Activated effector memory CD4-positive, alpha-beta T cell treated with anti-CD3 and anti-CD28 coated beads, Interleukin-2, amount 50 U/mL, for 16 hours (primary cell): ENCODE measurements around the gene SPIRE2.
A peak's percentile ranks its signal among the peaks of the same experiment; 100 is the strongest.
"Not testable (repeated sequence)": the region's sequence is repeated elsewhere in the genome, so short reads cannot be mapped to it uniquely, and the experiment has no call there.

Source experiments
- DNase-seq: peaks from one replicate; pipeline ENCODE4 v3.0.0-alpha.2; 2020

The SPIRE2 gene

DNA sequence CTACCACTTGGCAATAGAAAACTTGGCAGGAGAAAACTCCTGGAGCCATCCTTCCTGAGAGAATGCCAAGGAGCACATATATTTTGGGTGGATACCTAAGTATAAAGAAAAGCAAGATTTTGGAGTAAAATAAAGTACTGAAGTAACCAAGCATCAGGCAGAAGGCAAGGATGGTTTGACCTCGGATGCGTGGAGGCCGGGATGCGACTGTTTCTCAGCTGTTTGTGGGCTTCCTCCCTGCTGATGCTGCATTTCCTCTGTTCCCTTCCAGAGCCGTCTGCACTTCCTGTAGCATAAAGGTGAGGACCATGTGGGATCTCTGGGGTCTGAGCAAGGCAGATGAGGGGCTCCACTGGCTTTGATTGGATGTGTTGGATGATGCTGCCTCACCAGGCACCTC, 39.6 kb downstream of the SPIRE2 start:
- DNase-seq = no peak

DNA sequence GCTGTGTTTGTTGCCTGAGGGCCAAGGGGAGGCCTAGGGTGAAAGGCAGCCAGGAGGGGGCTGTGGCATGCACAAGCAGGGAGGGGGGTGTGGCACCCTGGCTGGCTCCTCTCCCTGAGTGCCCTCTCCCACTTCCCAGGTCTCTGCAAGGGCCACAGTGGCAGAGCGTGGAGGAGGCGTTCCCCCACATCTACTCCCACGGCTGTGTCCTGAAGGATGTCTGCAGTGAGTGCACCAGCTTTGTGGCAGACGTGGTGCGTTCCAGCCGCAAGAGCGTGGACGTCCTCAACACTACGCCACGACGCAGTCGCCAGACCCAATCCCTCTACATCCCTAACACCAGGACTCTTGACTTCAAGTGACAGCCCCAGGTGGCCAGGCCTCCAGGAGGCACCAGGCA, 41.6 kb downstream of the SPIRE2 start:
- DNase-seq = no peak

DNA sequence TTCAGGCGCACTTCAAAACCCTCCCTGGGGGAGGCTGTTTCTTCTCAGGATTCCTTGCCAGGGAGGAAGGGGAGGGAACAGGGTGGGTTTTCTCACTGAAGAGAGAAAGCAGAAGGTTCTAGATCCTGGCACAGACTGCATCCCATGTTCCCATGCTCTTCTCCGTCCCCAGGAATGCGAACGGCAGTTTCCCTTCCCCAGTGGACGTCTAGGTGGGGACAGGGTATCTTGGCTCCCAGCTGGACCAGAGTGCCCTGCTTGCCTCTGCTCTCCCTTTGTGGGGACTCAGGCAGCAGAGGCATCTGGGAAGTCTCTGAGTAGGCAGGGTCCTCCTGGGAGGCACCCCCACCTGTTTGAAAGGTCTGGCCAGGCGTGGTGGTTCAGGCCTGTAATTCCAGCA, 42.2 kb downstream of the SPIRE2 start:
- no peak for DNase-seq

DNA sequence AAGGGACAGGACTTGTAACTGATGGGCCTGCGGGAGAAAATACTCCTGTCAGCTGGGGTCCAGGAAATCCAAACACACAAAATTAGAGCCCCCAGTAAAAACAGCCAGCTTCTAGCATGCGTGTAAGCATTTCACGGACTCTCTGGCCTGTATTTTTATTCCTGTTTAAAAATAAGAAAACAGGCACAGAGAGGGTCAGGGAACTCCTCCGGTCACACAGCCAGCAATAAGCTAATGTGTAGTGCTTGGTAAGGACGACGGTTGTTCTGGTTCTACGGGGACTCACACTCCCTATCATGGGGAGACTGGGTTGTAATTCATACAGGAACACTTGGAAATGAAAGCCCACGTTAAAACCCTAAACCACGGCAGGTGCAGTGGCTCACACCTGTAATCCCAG, 43.6 kb downstream of the SPIRE2 start:
- DNase-seq = no peak

- peak; percentile 94 for DNase-seq
Observed at GRCh38 chr16:89873109-89873971, 45.1 kb downstream of the SPIRE2 start, which contains the start of gene TCF25. Gene TCF25 (plus strand): TSS chr16:89873592. CDS start chr16:89873668, 76 bp downstream.

GRCh38 chr16:89873972-89874689, 45.9 kb downstream of the SPIRE2 start:
- peak; percentile 98 for DNase-seq

- DNase-seq = not testable (repeated sequence)
Observed at GRCh38 chr16:89879123-89879522, 50.8 kb downstream of the SPIRE2 start.

GRCh38 chr16:89880477-89881367, 52.4 kb downstream of the SPIRE2 start:
- no peak for DNase-seq

- DNase-seq = no peak
Observed at GRCh38 chr16:89881368-89881730, 53.1 kb downstream of the SPIRE2 start.

DNA sequence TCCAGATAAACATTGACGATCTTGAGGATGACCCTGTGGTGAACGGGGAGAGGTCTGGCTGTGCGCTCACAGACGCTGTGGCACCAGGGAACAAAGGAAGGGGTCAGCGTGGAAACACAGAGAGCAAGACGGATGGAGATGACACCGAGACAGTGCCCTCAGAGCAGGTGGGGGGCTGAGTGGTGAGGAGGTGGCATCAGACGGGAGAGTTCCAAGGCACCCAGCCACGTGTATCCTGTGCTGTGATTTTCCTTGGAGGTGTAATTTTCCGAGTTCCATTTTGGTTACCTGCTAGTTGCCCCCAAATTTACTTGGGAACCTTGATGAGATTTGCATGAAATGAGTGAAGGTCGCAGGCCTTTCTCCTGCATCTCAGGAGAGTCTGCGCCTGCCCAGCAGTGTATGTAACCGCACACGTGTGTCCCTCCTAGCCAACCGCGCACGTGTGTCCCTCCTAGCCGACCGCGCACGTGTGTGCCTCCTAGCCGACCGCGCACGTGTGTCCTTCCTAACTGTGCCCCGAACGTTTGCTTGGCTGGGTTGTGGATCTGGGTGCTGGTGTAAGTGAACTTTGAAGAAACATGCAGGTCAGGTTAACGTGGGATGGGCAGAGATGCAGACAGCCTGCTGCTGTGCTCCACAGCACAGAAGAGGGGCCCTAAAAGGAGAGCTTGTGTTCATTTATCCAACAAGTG, 55.2 kb downstream of the SPIRE2 start:
- no peak for DNase-seq

- DNase-seq = no peak
Observed at GRCh38 chr16:89884041-89884421, 55.8 kb downstream of the SPIRE2 start.

GRCh38 chr16:89887243-89887642, 59.0 kb downstream of the SPIRE2 start:
- DNase-seq = no peak

DNA sequence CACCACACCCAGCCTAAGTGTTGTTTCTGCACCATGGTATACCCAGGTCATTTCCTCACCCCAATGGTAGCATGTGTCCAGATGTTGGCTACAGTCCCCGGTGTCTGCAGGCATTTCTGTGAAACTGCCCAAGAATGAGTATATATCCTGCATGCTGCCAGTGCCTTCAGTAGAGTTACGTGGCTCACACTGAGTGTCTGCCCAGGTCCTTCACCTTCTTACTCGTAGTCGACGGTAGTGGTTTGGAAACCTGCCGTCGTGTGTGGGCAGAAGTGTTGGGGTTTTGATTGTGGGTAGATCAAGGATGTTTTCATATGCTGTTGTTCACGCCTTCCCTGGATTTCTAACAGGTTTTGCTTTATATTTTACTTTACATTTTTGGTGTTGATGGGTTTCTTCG, 61.9 kb downstream of the SPIRE2 start:
- DNase-seq = no peak

DNA sequence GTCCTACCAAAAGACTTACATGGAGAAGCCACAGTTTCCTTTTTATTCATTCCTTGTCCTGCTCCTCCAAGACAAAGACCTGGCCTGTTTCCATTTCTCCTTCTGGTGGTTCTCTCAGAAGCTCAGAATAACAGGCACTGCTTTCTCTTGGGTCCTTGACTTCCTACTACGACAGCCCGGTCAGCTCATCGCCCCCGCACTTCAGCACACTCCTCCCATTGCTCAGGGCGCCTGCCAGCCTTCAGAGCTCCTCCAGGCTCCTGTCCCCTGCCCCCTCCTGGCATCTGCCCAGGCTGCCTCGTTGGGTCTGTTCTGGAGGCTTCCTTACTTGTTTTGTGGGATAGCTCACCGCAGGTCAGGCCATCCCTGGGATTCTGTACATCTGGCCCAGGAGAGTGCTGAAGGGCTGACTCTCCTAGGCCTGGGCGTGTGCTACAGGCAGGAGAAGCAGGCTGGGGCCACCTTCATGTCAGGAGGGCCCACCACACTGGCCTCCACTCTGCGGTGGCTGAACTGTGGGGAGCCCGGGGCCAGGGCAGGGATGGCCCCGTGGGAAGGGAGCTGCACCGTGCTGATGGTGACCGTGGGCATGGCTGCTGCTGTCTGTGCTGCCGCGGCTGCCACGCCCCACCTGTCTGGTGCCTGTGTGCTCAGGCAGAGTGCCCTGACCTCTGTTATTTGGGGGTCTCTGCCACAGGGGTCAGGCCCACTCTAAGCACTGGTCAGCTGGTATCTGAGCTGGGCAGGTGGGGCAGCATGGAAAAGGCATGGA, 62.8 kb downstream of the SPIRE2 start:
- no peak for DNase-seq

DNA sequence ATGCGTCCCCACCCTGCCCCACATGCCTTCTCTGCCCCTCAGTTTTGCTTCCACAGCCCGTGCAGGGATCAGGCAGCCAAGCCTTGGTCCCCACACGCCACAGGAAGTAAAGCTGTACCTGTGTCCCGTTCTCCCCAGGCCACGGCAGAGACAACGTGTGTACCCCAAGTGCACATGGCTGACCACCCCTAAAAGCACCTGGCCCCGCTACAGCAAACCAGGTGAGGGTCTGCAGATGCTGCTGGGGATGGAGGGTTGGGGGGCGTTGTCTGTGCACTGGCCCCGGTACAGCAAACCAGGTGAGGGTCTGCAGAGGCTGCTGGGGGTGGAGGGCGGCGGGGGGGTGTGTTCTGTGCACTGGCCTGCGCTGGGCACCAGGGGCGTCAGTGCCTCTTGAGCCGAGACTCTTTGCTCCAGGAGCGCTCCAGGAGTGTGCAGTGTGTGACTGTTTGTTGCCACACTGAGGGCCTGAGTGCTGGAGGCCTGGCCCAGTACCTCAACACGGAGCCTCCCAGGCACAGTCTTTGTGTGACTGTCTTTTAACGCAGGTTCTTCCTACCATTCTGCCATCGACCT, 63.9 kb downstream of the SPIRE2 start:
- DNase-seq = no peak

DNA sequence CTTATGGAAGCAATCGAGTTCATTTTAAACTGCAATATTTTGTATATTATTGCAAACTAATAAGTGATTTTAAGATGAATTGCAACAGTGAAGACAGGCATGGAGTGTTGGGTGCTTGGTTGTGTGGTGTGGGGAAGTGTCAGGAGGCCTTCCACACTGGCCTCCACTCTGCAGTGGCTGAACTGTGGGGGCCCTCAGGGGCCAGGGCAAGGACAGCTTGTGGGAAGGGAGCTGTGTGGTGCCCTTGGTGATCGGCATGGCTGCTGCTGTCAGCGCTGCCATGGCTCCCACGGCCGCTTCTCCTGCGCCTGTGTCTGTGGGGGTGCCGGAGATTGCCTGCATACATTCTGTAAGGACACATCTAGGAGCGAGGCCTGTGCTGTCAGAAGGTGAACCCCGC, 64.4 kb downstream of the SPIRE2 start:
- no peak for DNase-seq

DNA sequence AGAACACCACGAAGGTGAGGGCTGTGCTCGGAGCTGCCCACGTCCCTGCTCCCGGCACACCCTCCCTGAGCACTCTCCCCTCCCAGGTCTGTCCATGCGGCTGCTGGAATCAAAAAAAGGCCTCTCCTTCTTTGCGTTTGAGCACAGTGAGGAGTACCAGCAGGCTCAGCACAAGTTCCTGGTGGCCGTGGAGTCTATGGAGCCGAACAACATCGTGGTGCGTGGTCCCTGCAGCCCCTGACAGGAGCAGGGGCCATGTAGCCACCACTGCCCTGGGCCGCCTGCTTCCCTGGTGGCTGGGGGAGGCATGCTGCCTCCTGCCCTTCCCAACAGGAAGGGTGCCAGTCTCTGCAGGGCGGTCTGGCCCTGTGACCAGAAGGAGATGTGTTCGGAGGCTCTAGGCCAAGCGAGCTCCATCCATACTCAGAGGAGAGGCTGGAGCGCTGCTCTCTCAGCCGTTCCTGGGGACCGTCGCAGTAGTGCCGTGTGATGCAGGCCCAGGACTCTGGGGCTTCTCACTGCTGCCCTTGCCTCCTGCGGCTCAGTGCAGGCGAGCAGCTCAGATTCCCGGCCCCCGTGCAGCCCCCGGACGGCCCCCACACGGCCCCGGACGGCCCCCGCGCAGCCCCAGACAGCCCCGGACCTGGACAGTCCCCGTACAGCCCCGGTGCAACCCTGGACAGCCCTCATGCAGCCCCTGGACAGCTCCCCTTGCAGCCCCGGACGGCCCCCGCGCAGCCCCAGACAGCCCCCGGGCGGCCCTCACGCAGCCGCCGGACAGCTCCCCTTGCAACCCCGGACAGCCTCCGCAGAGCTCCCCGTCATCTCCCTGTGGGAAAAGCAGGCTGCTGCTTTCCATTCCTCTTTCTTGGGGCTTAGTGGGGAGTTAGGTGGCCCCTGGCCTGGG, 65.6 kb downstream of the SPIRE2 start:
- no peak for DNase-seq

DNA sequence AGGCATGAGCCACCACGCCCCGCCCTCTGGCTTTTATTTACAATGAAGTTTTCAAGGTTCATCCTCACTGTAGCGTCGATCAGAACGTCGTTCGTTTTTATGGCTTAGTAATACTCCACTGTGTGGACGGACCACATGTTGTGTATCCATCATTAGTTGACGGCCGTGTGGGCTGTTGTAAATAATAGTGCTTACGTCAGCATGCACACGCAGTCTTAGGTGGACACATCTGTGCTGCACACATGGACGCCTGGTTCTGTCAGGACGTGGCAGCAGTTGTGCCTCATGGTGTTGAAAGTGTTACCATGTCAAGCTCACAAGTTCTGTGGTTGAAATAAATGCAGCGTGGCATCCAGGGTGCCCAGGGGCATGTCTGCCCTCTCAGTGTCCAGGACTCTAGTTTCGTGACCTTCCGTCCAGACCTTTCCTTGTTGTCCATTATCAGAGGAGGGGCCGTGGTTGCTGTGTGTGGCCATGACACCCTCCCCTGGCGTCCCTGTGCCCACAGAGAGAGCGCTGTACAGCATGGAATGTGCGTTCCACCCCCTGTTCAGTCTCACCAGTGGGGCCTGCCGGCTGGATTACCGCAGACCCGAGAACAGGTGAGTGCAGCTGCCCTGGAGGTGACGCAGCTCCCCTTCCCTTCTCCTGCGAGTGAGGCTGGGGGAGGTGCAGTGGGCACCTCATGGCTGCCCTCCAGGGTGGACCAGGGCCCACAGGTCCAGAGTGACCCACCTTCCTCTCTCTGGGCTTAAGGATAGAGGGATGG, 67.4 kb downstream of the SPIRE2 start:
- DNase-seq = no peak

- DNase-seq = no peak
Observed at GRCh38 chr16:89897204-89897603, 68.9 kb downstream of the SPIRE2 start.
